OCI-LY3 (cell line): ENCODE results near the gene CDK5RAP3.

ENCODE experiments used
- EZH2phosphoT487 ChIP-seq: fragments of 200-600 bp; shearing (Covaris generic); IDR thresholded peaks from 2 replicates; pipeline ENCODE4 v1.6.1; 2018; ENCODE audit warnings: antibody characterized with exemption, mixed run types, low read depth
- TF ChIP-seq, protein P1 (sequence below): fragments of 200-600, 300-600 bp; sonication (generic); IDR thresholded peaks from 2 replicates; pipeline ENCODE4 v1.5.1; 2014; ENCODE audit warnings: antibody characterized with exemption, low read length, low read depth

DNA sequence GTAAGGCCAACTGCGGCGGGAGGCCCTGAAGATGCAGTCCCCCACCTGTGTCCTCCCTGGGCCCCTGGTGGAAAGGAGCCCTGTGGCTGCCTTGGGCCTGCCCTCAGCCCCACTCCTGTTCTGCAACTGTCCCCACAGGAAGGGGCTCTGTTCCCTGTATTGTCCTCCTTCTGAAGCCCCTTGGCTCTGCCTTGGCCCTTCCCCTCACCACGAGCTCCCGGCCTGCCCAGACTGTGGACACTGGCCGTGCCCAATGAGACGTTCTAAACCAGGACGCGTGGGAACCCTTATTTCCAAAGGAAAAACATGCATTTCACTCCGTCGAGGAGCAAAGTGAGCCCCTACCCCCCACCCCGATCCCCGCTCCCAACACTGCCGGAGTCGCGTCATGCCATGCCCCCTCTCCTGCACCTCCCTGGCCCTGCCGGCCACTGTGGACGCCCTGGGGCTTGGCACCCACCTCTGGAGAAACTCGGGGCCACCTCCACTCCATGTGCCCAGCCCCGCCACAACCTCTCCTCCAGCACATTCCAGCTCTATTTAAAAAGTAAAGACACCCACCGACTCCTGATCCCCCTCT lies 43.0 kb upstream of the CDK5RAP3 start:
- TF ChIP-seq, protein P1, sequence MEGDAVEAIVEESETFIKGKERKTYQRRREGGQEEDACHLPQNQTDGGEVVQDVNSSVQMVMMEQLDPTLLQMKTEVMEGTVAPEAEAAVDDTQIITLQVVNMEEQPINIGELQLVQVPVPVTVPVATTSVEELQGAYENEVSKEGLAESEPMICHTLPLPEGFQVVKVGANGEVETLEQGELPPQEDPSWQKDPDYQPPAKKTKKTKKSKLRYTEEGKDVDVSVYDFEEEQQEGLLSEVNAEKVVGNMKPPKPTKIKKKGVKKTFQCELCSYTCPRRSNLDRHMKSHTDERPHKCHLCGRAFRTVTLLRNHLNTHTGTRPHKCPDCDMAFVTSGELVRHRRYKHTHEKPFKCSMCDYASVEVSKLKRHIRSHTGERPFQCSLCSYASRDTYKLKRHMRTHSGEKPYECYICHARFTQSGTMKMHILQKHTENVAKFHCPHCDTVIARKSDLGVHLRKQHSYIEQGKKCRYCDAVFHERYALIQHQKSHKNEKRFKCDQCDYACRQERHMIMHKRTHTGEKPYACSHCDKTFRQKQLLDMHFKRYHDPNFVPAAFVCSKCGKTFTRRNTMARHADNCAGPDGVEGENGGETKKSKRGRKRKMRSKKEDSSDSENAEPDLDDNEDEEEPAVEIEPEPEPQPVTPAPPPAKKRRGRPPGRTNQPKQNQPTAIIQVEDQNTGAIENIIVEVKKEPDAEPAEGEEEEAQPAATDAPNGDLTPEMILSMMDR: no peak
- TF ChIP-seq EZH2phosphoT487: no peak
